NCI-H526 (cell line): Measurements from ENCODE around the gene FAM184B.
"Not testable (repeated sequence)": the region's sequence is repeated elsewhere in the genome, so short reads cannot be mapped to it uniquely, and the experiment has no call there.

Source experiments
- DNase-seq, 2 experiments: peaks; one replicate each; lab custom pipeline; 2025; lab: John Stamatoyannopoulos, UW

Gene FAM184B

GRCh38 chr4:17682222-17682566 is 99.2 kb downstream of the FAM184B start:
- DNase-seq, result no peak

GRCh38 chr4:17681281-17682221 is 99.9 kb downstream of the FAM184B start:
- DNase-seq, result no peak

- DNase-seq, result no peak
Measured at GRCh38 chr4:17680559-17681280, 100.7 kb downstream of the FAM184B start.

GRCh38 chr4:17670423-17670822 is 111.0 kb downstream of the FAM184B start:
- DNase-seq, result no peak

GRCh38 chr4:17667653-17668201 is 113.7 kb downstream of the FAM184B start:
- peak in 1 of 2 experiments; percentile 24 for DNase-seq

- no peak for DNase-seq
Measured at GRCh38 chr4:17667253-17667652, 114.2 kb downstream of the FAM184B start.

- DNase-seq, result no peak
Measured at GRCh38 chr4:17665852-17666251, 115.6 kb downstream of the FAM184B start.

- no peak for DNase-seq
Measured at GRCh38 chr4:17665346-17665745, 116.1 kb downstream of the FAM184B start.

- DNase-seq, result peak; percentile 37 to 63
Measured at GRCh38 chr4:17664755-17665154, 116.7 kb downstream of the FAM184B start.

GRCh38 chr4:17662694-17663093 is 118.7 kb downstream of the FAM184B start:
- no peak for DNase-seq

GRCh38 chr4:17659196-17659595 is 122.2 kb downstream of the FAM184B start:
- not testable (repeated sequence) for DNase-seq

- DNase-seq, result no peak
Measured at GRCh38 chr4:17657849-17658248, 123.6 kb downstream of the FAM184B start.

GRCh38 chr4:17657090-17657489 is 124.3 kb downstream of the FAM184B start:
- no peak for DNase-seq

- no peak for DNase-seq
Measured at GRCh38 chr4:17654701-17655100, 126.7 kb downstream of the FAM184B start.

GRCh38 chr4:17650406-17650805 is 131.0 kb downstream of the FAM184B start:
- no peak for DNase-seq

GRCh38 chr4:17647927-17648326 is 133.5 kb downstream of the FAM184B start:
- peak in 1 of 2 experiments; percentile 6 for DNase-seq

- DNase-seq, result no peak
Measured at GRCh38 chr4:17647176-17647806, 134.1 kb downstream of the FAM184B start.

GRCh38 chr4:17646693-17647092 is 134.7 kb downstream of the FAM184B start:
- no peak for DNase-seq

GRCh38 chr4:17642398-17642783 is 139.0 kb downstream of the FAM184B start:
- DNase-seq, result no peak

GRCh38 chr4:17639136-17639535 is 142.3 kb downstream of the FAM184B start:
- no peak for DNase-seq

- DNase-seq, result peak; percentile 26 to 88
Measured at GRCh38 chr4:17636696-17637622, 144.5 kb downstream of the FAM184B start.
